ENCODE measurements around the gene CEP290. TPM values are rescaled to one million over a fixed set of nuclear protein-coding genes. Genes with fewer than 3 reads are reported as not detected.
"Not testable (repeated sequence)": the region's sequence is repeated elsewhere in the genome, so short reads cannot be mapped to it uniquely, and the experiment has no call there.

Gene CEP290
- total RNA-seq, 2 donors from 2014 or later = 12.7 to 16.4 TPM

DNA sequence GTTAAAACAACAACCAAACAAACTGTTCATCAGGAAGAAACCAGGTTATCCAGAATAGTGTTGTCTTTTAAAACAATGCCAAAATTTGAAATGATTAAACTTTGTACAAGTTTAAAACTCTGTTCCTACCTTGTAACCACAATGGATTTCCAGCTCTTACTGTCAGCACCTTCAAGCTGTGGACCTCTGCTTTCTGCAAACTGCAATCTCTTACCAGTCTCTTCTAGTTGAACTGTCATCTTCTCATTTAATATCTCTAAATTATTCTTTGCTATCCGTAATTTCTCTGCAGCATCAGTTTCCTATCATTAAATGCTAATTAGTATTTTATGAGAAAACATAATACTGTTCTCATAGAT is 83.2 kb downstream of the CEP290 start:
- DNase-seq (ENCODE audit: low spot score) = no peak
- intact Hi-C loops (cut with DNase I) = no loop called here

DNA sequence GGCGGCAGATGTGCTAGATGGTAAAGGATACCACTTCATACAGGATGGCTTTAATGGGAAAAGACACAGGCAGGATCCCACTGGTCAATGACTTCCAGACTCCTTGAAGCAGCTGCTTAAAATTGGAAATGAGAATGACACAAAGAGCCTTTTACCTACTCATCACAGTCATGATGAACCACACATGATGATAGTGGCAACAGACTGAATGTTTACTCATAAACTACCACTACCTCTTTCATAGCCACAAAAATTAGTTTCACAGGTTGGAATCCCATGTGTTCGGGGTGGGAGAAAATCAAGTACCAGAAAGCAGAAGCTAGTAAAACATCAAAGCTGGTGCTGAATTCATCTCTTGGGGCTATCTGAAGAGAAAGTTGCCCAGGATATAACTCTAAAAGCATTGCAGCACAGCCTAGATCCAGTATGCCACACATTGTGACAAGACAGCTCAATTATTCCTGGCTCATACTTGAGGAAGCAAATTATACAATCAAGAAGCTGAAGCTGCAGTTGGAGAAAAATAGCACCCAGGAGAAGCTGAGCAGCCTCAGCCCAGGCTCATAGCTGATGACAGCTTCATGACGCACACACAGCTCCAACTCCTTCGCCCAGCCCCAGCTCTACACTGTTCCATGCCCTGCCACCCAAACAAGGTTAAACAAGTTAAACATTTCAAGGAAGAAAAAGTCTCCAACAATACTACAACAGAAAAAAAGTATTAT is 83.7 kb downstream of the CEP290 start:
- intact Hi-C loops (cut with DNase I) = no loop called here
- no peak for DNase-seq (ENCODE audit: low spot score)

DNA sequence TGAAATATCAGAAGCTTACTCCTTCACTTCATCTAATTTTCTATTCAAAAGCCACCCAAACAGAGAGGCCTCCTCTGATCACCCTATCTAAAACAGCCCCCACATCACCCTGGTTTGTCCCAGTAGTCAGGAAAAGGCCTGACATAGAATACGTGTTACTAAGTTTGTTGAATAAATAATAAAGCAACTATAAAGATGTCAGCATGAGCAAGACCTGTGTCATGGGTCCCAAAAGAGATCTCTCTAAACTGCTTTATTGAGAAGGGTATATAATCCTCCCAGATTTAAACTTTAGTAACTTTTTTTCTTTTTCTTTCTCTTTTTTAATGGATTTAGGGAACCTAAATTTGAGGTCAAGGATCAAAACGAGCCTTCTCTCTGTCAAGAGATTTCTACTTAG is 85.3 kb downstream of the CEP290 start:
- no peak for DNase-seq (ENCODE audit: low spot score)
- intact Hi-C loops (cut with DNase I) = no loop called here

DNA sequence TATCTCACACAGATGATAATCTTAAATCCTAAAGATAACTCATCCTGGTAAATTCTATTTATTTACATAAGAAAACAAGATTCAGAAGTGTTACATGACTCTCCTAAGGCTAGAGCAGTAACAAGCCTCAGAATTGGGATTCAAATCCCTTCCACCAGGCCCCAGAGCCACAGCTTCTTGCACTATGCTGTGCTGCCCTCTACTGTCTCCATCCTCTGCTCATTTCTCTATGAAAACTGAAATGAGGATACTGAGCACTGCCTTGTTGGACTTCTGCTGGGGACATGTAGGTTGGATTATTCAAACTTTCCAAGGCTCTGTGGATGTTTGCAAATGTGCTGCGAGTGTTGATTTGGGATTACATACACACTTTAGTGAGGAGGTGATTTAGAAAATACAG is 89.2 kb downstream of the CEP290 start:
- intact Hi-C loops (cut with DNase I) = no loop called here
- no peak for DNase-seq (ENCODE audit: low spot score)

DNA sequence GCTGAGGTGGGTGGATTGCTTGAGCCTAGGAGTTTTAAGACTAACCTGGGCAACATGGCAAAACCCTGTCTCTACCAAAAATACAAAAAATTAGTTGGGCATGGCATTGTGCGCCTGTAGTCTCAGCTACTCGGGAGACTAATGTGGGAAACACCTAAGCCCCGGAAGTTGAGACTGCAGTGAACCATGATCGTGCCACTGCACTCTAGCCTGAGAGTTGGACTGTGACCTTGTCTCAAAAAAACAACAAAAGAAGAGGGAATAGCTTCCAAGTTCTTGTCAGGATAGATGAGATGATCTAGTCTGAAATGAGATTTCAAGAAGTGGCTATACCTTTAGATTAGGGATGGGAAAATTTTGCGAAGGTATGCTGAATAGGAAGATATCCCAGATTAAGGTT is 97.9 kb downstream of the CEP290 start:
- intact Hi-C loops (cut with DNase I) = no loop called here
- DNase-seq (ENCODE audit: low spot score) = no peak

DNA sequence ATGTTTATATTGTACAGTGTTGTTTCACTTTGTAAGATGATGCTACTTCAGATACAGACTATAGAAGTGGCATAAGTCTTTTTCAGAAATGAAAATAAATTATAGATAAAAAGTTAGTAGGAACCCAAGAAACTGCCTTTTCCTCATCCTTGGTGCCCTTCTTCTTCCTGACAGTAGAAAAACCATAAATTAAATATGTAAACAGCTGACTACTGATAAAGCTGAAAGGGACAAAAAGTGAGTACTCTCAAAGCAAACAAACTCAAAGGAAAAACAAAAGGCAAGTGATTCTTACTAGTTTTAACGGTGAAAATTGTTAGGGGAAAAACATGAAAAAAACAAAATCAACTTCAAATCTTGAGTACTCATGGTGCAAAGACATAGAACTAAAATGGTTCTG is 104.1 kb downstream of the CEP290 start:
- intact Hi-C loops (cut with DNase I) = no loop called here
- no peak for DNase-seq (ENCODE audit: low spot score)

DNA sequence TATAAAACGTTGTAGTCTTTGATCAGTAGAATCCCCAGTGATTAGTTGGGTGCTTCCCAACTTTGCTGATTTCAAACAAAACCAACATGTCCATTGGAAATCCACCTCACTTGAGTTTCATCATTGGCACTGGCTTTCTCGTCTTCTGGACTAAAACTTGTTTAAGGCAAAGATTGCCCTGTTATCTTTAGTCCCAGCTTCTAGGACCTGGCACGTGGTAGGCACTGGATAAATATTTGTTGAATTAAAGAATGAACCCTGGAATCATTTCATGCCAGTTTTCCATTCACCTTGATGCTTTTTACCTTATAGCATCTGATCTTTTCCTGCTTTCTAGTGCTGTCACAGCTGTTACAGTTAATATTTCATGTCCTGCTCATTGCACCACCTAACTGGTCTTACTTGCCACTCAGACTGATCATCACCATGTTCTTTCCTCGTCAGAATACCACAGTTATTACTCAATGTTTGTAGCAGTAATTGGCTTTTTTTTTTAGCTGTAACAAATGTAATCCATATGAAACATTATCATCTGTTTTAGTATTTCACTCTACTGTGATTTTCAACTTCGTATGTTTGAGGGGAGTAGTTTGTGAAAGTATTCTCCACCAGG is 105.4 kb downstream of the CEP290 start:
- DNase-seq (ENCODE audit: low spot score) = no peak

DNA sequence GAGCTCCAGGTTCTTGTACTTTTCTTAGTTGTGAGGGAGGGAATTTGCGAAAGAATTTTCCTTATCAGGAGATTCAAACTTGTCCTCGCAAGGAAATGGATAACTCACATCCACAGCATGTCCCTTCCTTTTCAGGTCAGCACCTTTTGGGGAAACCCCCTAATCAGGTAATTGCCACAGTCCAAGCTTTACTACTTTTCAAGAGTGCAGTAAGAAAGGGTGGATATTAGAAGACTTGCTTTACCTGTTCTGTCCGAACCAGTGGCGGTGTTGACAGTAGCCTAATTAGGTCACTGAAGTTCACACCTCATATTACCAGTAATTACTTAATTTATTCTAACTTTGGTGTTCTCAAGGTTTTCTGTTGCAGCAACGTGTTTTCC is 106.0 kb downstream of the CEP290 start:
- intact Hi-C loops (cut with DNase I) = no loop called here
- DNase-seq (ENCODE audit: low spot score) = no peak

More for the DNA sequence above, 105.4 kb downstream of the CEP290 start:
- intact Hi-C loops (cut with DNase I) = no loop called here

DNA sequence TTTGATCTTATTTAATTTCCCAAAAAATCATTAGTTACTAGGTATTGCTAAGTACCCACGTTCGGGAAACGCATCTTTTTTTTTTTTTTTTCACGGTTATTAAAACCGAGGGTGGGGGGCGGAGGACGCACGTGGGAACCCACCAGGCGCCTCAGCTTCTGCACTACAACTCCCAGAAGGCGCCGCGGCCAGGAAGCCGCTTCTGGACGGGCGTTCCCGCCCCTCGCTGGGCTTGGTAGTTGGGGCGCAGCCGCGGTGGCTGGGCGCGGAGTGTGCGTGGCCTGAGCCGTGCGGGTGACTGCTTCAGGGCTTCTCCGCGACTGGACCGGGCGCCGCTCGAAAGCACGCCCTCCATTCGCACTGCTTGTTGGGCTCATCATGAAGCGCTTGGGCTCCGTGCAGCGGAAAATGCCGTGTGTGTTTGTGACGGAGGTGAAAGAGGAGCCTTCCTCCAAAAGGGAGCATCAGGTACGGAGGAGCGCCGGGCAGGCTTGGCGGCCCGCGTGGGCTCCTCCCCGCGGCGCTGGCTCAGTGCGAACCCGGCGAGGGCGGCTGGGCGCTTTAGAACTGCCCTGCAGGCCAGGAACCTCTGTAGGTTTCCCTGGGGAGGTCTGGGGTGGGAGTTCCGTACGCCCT is 106.5 kb downstream of the CEP290 start:
- DNase-seq (ENCODE audit: low spot score) = peak; percentile 97
- intact Hi-C loops (cut with DNase I) = no loop called here

DNA sequence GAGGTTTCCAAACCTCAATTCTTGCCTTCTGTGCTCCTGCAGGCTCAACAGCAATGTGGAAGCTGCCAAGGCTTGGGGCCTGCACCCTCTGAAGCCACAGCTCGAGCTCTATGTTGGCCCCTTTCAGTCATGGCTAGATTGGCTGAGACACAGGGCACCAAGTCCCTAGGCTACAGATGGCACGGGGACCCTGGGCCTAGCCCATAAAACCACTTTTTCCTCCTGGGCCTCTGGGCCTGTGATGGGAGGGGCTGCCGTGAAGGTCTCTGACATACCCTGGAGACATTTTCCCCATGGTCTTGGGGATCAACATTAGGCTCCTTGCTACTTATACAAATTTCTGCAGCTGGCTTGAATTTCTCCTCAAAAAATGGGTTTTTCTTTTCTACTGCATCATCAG is 110.7 kb downstream of the CEP290 start:
- intact Hi-C loops (cut with DNase I); DNase-seq (ENCODE audit: low spot score): not testable (repeated sequence)

DNA sequence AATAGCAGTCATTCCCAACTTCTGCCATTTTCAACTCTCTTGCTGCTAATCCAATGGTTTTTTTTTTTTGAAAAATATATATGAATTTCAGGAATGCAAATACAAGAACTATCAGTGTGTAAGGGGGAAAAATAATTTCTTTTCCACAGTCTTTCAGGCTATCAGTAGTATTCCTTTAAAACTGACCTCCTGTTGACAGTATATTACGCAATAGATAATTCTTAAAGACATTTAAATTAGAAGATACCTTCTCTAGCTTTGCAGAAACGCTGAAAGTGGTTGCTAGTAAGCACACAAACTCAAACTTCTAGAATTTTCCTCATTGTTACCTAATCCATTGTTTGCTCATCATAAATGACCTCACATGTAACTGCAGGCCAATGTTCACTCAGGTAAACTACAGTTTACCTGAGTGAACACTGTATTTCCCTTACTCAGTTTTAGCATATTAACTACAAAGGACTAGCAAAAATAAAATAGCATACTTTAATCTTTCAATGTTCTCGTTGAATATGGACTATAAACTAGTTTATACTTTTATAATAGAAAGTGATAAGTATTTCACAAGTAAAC is 112.7 kb downstream of the CEP290 start, which contains the start of gene C12orf50:
Gene C12orf50, minus strand, starts transcription at position 309 of the 573 bp plus-strand sequence. CDS start 2,439 bp downstream, outside the sequence.
- intact Hi-C loops (cut with DNase I) = no loop called here
- no peak for DNase-seq (ENCODE audit: low spot score)

DNA sequence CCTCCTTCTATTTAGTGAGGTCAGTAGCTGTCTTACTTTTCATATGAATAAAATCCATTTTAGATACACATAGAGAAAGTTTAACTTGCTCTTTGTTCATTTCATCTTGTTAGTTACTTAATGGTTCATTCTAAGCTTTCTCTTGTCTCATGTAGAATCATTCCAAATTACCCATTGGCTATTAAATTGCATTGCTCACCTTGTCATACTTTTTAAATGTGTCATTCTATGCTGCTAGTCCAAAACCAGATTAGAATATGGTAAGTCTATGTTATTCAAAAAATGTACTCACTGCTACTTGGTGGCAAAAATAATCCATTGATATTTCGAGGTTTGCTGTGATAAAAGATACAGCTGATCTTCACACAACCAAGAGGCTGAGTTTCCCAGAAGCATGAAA is 115.7 kb downstream of the CEP290 start:
- intact Hi-C loops (cut with DNase I) = no loop called here
- DNase-seq (ENCODE audit: low spot score) = no peak

DNA sequence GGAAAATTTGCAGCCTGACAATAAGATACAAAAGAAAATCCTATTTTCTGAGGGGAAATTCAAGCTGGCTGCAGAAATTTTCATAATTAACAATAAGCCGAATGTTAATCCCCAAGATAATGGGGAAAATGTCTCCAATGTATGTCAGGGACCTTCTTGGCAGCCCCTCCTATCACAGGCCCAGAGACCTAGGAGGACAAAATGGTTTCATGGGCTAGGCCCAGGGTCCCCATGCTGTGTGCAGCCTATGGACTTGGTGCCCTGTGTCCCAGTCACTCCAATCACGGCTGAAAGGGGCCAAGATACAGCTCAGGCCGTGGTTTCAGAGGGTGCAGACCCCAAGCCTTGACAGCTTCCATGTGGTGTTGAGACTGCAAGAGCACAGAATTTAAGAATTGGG is 123.9 kb downstream of the CEP290 start:
- DNase-seq (ENCODE audit: low spot score) = no peak
- intact Hi-C loops (cut with DNase I) = no loop called here

DNA sequence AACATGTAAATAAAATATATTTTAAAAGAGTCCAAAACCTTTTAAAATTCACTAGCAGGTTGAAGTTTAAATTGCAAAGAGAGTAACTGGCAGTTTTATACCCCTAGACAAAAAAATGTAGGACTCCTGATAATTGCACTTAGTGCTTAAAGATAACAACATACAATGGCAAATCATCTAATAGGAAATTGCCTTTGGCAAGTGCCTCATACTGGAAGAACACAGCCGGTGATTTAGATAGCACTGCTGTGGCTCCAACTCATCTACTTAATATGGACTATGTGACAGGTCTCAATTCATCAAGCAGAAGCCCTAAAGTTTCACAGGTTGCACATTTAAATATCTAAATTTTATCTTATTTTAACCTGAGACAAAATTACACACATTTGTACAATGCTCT is 126.1 kb downstream of the CEP290 start:
- DNase-seq (ENCODE audit: low spot score) = no peak
- intact Hi-C loops (cut with DNase I) = no loop called here

DNA sequence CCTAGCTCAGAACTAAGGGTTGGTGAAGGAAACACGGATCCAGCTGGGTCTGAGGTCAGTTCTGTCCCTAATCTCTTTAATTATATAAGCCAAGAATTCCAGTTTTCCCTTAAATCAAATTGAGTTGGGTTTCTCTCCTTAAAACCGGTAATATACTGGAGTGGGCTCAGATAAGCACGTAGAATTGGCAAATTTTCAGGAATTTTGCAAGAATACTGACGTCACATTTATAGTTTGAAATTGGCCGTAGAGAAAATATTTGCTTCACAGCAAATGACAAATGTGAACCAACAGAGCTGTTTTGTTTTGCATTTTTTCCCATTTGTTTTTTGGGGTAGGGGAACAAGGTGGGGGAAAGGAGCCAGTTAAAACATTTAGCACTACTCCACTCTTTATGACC is 130.1 kb downstream of the CEP290 start:
- intact Hi-C loops (cut with DNase I) = no loop called here
- DNase-seq (ENCODE audit: low spot score) = no peak

DNA sequence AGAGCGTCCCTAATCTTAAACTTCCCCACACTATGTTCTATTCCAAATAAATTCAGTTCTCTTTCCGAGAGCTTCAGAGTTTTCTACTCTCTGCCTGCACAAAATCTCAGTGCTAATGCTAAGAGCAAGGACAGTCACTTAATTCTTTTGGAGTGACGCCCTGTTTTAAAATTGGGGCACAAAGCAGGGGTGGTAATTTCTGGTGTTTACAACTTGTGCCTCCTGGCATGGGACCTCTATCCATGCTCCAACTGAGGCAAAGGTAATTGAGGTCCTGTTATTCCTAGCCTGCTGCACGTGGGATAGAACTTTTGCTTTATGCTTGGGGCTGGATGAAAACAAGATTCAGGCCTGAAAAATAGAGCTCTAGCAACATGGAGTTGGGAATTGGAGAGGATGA is 135.5 kb downstream of the CEP290 start:
- no peak for DNase-seq (ENCODE audit: low spot score)
- intact Hi-C loops (cut with DNase I) = no loop called here

DNA sequence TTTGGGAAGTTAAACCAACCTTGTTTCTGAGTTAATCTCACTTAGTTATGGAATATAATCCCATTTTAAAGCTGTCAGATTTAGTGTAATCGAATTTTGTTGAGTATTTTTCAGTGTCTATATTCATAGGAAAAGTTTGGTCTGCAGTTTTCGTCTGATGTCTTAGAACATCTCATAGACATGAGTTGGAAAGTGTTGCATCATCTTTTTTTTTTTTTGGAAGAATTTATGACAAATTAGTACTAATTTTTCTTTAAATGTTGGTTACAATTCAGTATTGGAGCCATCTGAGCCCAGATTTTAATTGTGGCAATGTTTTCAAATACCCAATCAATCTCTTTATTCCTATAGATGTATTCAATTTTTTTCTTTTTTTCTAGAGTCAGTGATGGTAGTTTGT is 140.6 kb downstream of the CEP290 start:
- intact Hi-C loops (cut with DNase I) = no loop called here
- no peak for DNase-seq (ENCODE audit: low spot score)

All from posterior vena cava (tissue), 2 donors.